GM23248 (cell line): ENCODE measurements around the gene SPATA6.

Experiments used
- EZH2 ChIP-seq: fragments of 200-600 bp; sonication (generic); IDR thresholded peaks from 2 replicates; pipeline ENCODE4 v1.6.1; 2018; ENCODE audit warnings: antibody characterized with exemption, mild to moderate bottlenecking; ENCODE audit not compliant: insufficient read depth, poor library complexity, severe bottlenecking
- EZH2phosphoT487 ChIP-seq: fragments of 200-600 bp; sonication (generic); IDR thresholded peaks from 2 replicates; pipeline ENCODE4 v1.6.1; 2018; ENCODE audit warnings: antibody characterized with exemption, moderate library complexity, mild to moderate bottlenecking, low read depth; ENCODE audit not compliant: insufficient read depth

- TF ChIP-seq EZH2phosphoT487, result no peak
- no peak for TF ChIP-seq EZH2
Observed at GRCh38 chr1:48405400-48405799, 66.6 kb downstream of the SPATA6 start.
